ENCODE results near the gene SRRM2.
A peak's percentile ranks its signal among the peaks of the same experiment; 100 is the strongest.

The SRRM2 gene

GRCh38 chr16:2765462-2766404, 13.3 kb downstream of the SRRM2 start:
- no peak for DNase-seq

GRCh38 chr16:2766430-2767139, 14.1 kb downstream of the SRRM2 start:
- DNase-seq, result no peak

DNA sequence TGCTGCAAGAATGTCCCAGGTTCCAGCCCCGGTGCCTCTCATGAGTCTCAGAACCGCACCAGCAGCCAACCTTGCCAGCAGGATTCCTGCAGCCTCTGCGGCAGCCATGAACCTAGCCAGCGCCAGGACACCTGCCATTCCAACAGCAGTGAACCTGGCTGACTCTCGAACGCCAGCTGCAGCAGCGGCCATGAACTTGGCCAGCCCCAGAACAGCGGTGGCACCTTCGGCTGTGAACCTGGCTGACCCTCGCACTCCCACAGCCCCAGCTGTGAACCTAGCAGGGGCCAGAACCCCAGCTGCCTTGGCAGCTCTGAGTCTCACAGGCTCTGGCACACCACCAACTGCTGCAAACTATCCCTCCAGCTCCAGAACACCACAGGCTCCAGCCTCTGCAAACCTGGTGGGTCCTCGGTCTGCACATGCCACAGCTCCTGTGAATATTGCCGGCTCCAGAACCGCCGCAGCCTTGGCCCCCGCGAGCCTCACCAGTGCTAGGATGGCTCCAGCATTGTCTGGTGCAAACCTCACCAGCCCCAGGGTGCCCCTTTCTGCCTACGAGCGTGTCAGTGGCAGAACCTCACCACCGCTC, 14.8 kb downstream of the SRRM2 start:
- no peak for DNase-seq

DNA sequence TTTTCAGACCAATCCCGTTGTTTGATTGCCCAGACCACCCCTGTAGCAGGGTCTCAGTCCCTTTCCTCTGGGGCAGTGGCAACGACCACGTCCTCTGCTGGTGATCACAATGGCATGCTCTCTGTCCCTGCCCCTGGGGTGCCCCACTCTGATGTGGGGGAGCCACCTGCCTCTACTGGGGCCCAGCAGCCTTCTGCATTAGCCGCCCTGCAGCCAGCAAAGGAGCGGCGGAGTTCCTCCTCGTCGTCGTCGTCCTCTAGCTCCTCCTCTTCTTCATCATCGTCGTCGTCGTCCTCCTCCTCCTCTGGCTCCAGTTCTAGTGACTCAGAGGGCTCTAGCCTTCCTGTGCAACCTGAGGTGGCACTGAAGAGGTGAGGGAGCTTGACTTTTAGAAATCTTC, 15.5 kb downstream of the SRRM2 start:
- no peak for DNase-seq

DNA sequence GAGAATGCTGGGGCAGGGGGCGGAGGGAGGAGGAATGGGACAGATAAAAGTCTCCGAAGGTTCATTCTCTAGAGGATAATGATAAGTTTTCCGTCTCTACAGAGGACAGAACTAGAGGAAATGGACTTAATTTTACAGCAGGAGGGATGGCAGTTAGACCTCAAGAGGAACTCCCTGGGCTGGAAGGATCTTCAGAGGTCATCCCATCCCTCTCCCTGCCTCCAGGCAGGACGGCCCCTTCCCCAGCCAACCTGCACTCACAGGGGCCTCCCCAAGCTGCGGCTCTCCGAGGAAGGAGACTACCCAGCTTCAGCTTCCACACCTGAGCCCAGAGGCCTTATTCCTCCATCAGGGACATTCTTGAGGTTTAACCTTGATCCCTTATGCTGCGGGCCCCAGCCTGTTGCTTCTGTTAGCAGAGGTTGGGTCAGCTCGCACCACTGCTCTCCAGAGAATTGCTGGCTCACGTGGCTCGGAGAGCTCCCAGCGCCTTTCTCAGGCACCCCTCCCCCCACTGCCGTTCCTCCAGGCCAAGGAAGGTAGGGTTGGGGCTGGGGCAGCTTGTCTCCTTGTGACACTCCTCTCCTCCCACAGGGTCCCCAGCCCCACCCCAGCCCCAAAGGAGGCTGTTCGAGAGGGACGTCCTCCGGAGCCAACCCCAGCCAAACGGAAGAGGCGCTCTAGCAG, 16.1 kb downstream of the SRRM2 start:
- DNase-seq, result no peak

DNA sequence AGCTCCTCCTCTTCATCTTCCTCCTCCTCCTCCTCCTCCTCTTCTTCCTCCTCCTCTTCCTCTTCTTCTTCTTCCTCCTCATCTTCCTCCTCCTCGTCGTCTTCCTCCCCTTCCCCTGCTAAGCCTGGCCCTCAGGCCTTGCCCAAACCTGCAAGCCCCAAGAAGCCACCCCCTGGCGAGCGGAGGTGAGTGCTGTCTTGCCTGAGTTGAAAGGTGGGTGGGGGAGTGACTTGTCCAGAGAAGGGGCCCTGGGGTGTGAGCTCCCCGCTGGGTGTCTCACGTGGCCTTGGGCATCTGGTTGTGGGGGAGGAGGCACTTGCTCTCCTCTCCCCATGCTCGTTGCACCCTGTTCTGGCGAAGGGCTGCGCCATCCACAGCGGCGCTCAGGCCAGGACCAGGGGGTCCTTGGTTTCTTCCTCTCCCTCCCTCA, 16.7 kb downstream of the SRRM2 start:
- DNase-seq, result no peak

GRCh38 chr16:2769675-2770056, 17.2 kb downstream of the SRRM2 start:
- no peak for DNase-seq

- DNase-seq, result no peak
Observed at GRCh38 chr16:2770057-2770951, 17.9 kb downstream of the SRRM2 start.

GRCh38 chr16:2771496-2772402, 19.3 kb downstream of the SRRM2 start:
- no peak for DNase-seq

DNA sequence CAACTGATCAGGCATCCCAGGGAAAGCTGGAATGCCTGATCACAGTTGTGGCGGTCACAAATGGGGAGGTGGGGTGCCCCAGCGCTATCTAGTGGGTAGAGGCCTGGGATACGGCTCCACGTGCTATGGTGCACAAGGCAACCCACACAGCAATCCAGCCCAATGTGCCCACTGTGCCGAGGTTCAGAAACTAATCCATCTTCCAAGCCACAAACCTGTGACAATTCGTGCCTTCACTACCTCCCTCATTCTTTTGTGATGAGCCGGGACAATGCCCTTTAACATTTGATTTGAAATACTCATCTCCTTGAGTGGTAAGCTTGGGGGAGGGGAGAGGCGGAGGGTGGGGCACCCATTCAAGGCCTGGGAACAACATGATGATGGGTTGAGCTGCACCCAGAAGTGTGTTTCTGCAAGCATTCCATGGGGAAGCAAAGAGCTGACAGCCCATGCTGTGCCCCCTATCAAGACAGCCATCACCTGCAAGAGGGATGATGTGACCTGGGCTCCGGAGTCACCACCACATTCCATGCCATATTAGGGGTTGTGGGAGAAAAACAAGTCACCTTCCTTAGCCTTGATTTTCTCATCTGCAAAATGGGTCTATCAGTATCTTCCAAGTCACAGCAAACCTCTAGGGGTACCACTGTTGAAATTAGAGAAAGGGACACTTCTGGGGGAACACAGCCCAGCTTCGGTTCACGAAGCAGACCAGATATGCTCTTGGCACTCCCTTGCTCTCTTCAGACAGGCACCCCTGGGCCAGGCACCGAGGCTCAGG, 20.9 kb downstream of the SRRM2 start:
- no peak for DNase-seq

DNA sequence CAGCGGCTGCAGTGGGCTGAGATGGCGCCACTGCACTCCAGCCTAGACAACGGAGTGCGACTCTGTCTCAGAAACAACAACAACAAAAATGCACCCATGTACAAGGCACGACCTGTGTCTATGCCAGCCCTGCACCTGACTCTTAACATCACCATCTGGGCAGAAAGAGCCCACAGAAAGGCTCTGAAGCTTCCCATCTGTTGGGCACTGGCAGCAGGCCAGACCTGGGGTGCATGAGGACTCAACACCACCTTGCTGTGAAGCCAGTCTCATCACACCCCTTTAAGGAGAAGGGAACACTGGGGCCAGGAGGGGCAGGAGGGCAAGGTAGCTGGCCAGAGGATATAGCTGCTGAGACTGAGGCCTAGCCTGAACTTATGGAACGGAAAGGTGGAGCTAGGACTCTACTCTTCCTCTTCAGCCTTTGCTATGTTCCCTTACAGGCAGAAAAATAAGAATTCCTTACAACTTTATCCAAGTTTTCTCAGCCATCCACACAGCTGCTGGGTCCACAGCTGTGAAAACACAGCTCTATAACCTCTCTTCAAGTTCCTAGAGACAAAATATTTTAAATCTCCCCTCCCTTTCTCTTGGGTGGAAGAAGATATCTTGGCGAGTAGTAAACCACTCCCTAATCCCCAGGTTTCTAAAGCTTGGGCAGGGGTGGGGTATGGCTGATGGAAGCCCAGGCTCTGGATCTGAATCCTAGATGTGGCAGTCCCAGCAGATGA, 21.9 kb downstream of the SRRM2 start:
- no peak for DNase-seq

DNA sequence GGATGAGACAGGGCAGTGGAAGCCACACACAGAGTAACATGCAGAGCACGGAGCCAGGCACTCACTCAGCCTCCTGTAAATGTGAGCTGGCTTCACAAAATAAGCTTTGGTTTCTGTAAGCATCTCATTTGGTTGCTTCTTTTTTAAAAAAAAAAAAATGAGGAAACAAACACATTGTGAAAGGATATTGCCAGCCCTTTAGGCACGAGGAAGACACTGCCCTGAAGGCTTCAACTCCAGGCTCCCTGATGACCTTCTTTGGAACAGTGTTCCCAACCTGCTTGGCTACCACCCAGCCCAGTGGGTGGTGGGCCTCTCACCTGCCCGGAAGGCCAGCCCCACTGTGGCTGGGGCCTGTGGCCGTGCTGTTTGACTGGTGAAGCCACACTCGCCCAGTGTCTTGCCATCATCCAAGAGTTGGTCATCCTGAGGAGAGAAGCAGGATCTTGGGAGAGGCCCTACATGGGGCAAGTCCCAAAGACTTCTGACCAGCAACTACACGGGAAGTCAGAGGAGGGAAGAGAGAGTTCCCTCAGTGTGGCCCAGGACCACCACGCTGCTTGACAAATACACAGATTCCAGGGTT, 22.8 kb downstream of the SRRM2 start:
- DNase-seq, result no peak

- no peak for DNase-seq
Observed at GRCh38 chr16:2775765-2776499, 23.5 kb downstream of the SRRM2 start.

DNA sequence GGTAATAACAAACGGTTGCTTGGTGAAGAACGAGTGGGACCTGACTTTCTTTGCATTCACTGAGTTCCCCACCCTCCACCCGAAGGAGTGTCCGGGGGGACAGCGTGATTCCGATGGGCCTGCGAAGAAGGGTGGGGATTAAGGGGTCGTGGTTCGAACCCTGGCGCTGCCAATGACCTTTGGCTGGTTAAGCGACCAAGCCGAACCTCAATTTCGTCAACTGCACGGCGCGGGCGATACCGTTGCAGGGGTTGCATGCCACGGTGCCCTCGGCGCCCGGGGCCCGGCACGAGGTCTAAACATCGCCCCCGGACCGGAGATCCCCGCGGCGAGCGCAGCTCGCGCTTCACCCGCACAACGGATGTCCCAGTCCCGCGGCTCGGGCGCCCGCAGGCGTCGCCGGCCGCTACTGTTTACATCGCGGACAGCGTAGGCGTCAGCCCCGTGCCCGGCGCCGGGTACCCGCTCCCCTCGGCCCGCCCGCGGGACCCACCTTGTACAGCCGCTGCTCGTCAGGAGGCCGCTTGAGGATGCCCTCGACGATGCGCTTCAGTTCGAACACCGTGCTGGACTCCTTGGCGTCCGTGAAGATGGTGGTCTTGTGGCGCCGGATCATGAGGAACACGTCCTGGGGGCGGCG, 24.2 kb downstream of the SRRM2 start:
- no peak for DNase-seq

- peak; percentile 82 to 91 for DNase-seq
Observed at GRCh38 chr16:2777231-2777902, 24.9 kb downstream of the SRRM2 start, which contains the start of gene ELOB. ELOB (minus strand) TSS chr16:2777280; CDS start chr16:2777239, 41 bp downstream.

DNA sequence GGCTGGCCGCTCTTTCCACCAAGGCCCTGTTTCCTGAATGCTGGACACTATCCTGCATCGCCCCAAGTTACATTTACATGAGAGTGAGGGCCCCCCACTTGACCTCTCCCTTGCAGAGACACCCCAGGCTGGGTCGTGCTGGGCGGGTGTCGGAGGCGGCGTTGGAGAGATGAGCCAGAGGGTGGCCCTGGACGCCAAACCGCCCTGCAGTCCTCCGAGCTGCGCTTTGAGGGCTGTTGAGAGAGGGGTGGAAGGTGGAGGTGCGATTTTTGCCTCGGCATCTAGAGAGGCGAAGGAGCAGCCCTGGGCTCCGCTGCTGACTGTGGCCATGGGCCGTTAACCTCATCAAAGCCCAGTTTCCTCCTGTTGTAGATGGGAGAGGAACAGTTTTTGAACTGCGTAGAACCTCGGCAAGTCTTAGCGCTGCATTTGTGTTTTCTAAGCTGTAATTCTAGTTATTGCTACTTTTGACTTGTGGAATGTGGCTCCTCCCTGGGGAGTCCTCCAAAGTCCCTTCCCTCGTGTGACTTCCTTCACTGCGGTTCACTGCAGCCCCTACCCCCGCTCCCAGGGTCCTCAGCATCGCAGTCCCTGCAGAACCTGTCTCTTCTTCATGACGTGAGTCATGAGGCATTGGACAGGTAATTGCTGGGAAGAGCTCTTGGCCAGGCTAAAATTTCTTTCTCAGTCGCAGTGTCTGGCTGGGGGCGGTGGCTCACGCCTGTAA, 25.6 kb downstream of the SRRM2 start:
- no peak for DNase-seq

Measured in NCI-H1930 (cell line).